NCI-H2227 (cell line): Measurements from ENCODE around the gene KCNK4.

Source experiments
- DNase-seq: peaks from one replicate; lab custom pipeline; 2025; ENCODE audit not compliant: unreplicated experiment; lab: John Stamatoyannopoulos, UW

Gene KCNK4

DNA sequence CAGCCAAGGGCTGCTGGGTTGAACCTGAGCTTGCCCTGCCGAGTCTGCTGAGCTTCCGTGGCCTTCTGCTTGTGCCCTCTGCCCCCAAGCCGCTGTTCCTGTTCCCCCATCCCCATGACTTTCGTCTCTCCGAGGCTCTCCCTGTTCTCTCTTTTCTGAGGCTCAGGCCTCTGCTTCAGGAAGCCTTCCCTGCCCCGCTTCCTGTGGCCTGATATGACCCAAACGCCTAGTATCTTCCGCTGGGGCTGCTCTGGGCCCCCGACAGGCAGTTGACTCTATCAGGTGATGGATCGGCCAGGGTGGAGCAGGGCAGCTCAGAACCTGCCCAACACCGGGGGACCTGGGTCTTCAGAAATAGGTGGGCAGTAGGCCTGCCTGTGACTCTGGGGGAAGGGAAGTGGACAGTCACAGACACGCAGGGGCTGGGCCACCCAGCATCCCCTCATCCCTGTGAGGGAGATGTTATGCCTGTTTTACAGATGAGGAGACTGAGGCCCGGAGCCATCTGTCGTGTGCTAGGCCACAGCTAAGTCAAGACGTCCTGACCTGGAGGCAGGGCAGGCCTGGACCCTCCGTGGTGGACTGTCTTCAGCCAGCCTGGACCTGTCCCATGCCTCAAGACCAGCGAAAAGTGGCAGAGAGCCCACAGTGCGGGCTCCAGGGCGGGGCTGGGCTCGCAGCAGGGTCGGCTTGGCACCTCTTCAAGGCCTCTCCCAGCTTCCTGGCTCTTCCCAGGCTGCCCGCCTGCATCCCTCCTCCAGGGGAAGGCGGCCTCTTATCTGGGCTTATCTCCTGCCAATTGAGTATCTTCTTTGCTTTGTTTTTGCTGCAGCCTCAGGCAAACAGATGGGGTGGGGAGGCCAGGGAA lies 22.8 kb upstream of the KCNK4 start:
- DNase-seq = peak; percentile 41

DNA sequence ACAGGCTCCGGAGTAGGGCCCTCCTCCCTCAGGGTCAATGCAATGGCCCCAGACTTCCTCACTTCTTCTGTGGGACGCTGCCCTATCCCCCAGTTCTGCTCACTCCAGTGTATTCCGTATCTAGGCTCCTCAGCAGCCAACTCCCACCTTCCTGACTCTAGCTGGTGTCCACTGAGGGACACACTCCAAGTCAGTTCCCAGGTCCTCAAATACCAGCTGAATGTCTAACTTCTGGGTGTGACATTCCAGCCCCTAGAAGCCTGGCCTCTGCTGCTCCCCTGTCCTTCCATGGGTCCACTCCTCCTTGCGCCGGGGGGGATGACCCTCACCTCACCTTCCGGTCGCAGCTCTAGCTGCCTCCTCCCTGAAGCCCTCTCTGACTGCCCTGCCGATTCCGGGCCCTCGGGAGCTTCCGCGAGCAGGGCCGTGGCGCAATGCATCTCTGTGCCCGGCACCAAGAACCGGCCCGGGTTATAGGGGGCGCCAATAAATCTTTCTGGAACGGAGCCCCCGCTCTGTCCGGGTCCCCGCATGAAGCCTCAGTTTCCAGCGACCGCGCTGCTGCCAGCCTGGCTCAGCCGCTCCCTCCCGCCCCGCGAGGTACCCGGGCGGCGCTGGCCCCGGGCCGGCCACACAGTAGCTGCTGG lies 22.1 kb upstream of the KCNK4 start:
- DNase-seq = peak; percentile 53

DNA sequence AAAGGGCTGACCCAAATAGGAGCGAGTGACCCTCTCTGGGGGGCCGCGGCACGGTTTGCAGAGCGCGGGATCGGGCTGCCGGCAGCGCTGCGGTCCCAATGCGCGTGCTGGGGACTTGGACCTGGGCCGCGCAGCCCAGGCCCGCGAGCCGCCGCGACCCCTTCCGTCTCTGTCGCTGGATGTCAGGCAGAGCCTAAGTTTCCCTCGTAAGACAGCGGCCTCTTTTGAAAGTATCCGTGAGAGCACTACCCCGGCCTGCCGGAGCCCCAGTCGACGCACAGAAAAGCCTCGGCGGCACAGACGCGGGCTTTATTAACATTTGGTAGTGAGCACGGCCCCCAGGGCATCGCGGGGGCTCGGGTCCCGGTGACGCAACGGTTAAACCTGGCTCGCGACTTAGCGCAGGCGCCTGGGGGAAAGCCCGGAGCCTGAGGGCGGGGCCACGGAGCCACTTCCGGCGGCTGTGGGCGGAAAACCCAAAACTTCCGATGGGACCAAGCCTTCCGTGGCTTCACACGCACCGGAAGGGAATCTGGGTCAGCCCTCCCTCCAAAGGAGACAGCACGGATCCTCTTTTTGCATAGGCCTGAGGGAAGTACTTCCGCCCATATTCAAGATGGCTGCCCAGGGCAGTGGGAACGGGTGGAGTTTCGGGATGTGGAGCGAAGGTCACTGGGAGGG lies 21.4 kb upstream of the KCNK4 start:
- DNase-seq = peak; percentile 99

DNA sequence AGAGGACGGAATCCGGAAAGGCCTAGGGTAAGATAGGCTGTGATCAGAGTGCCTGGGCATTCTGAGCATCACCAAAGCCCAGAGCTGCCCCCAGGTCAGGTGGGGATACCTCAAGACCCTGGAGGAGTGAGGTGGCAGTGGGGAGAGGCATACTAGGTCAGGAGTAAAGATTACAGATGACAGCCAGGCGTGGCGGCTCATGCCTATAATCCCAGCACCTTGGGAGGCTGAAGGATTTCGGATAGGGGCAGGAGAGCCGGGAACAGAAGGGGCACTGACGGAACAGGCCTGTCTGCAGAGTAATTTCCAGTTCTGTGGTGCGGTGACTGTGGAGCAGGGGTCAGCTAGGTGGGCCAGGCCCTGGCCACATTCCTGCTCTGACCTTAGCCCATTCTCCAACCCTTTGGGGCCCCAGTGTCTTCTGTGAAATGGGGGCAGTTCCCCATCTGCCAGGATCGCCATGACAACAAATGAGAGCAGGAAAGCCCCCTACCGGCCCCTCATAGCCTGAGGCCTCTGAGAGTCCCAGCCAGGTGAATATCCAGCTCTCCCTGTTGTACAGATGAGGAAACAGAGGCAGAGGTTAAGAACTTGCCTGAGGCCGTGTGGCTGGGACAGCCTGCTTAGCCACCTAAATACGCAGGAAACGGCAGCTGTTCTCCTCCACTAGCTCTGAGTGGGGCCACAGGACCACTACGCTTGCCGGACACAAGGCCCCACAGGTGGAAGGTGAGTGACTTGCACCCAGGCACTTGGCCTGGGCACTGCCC lies 15.9 kb upstream of the KCNK4 start:
- DNase-seq = no peak

DNA sequence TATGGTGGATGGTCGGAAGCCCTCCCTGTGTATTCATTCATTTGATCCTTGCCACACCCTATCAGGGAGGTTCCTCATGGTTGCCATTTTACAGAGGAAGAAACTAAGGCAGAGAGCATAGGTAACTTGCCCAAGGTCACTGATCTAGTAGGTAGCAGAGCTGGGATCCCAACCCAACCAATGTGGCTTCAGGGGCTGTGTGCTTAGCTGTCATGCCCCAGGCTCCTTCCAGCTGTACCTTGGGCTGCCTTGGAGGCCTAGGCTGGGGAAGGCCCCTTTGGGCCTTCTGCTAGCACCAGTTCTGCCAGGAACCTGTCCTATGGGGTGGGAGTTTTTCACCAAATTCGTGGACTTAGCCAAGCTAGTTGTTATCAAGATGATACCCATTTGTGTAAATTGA lies 15.3 kb upstream of the KCNK4 start:
- no peak for DNase-seq

DNA sequence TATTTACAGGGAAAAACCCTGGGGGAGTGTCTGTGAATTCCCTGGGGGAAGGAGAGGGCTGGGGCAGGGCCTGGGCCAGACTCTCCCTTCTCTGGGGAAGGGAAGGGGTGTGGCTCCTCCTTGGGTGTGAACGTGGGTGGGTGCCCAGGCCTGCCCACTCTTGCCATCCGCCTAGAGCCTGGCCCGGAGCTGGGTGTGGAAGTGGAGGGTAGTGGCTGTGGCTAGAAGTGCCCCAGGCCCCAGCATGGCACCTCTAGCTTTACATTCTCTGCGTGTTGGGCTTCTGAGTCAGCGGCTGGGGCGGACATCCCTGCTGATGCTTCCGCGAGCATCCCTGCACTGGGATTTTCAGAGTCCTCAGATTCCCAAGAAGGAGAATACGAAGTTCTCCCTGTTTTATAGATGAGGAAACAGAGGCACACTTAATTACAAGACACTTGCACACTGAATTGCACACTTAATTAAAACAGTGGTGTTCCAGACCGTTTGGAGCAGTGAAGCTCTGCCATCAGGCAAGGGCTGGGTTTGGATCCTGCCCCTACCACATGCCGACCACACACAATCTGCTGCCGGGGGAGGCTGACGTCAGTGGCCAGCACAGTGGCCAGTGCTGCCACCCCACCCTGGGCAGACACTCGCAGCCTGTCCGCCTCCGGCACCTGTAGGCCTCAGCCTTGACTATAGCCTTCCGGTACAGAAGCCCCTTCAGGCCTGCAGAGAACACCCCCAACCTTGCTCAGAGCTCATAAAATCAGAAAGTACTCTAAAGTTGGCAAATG lies 14.3 kb upstream of the KCNK4 start:
- no peak for DNase-seq

DNA sequence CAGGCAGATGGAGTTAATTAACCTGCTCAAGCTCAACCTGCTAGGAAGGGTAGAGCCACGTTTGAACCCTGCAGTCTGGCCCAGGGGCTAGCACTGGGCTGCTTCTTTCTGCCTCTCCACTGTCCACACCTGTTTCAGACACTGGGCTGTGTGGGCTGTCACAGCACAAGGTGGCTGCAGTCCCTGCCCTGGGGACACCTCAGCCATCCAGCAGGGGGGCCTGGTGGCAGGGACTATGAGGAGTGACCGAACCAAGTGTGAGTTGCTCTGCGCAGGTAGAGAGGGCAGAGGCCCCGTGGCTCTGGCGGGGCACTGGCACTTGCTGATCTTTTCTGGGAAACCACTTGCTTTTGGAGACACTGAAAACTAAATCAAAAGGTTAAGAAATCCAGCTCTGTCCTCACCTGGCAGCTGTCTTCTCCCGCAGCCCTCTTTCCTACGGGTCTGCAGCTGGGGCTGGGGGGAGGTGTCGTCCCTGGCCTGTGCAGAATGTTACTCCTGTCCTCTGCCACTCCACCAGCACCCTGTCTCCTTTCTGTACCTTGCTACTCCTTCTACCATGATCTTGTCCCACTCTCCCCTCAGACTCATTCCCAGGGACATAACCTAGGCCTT lies 12.4 kb upstream of the KCNK4 start:
- no peak for DNase-seq

DNA sequence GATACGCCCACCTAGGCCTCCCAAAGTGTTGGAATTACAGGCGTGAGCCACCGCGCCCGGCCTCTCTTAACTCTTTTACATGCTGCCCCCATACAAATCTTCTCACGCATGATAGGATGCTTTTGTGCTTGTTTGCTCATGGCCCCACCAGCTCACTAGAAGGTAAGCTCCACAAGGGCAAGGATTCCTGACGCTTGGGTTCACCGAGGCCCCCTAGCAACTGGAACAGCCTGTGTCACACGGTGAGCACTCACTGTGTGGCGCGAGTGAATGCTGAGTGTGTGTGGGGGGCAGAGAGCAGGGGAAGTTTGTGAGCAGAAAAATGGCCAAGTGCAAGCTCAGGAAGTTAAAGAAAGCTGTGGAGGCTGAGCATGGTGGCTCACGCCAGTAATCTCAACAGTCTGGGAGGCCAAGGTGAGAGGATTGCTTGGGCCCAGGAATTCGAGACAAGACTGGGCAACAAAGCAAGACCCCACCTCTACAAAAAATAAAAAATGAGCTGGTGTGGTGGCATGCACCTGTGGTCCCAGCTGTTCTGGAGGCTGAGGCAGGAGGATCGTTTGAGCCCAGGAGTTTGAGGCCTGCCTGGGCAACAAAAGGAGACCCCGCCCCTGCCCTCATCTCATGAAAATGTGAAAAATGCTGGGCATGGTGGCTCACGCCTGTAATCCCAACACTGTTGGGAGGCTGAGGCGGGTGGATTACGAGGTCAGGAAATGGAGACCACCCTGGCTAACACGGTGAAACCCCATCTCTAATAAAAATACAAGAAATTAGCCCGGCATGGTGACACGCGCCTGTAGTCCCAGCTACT lies 8.9 kb upstream of the KCNK4 start:
- no peak for DNase-seq

DNA sequence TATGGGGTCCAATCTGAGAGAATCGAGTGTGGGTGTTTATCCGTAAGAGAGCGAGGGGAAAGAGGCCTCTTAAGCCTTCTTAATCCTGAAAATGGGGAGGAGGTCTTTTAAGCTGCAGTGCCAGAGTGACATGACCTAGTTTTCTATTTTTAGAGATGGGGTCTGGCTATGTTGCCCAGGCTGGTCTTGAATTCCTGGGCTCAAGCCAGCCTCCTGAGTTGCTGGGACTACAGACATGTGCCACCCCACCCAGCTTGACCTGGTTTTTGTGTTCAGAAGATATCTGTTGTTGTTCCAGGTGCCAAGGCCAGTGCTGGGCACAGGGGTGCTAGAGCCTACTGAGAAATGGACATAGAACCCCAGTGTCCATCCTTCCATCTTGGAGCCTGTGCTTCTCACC lies 8.0 kb upstream of the KCNK4 start:
- no peak for DNase-seq

DNA sequence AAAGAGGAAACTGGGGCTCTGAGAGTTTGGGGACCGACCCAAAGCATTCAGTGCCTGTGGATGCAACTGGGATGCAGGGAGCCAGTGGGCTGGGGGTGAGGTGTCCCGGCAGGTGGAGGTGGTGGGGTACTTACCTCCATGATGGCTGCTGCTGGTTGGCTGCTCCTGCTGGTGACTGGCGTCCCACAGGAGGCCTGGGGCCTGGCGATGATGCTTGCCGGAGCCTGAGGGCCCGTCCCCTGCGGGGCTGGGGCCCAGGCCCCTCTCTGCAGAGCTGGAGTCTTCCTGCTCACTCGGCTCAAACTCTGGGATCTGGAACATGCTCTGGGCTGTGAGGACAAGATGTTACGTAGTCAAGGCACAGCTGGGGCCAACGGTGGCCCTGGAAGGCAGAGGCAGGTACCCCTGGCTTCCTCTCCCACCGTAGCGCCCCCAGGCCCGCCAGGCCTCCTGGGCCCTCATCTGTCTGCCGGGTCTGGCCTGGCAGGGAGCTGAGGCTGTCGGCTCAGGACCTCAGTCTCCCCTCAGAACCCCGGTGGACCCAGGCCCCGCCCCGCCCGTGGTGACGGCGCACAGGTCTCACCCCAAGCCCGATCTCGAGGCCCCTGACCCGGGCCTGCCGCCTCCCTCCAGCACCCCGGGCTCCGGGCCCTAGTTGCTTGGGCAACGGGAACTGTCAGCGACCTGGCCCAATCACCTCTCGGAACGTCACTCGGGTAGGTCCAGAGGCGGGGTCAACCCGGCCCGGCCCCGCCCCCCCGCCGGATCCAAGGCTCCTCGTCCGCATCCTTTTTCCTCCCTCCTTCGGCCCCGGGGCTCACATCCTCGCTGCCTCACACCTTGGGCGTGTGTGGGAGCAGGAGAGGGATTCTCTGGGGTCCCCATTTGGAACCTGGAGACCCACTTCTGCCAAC lies 6.8 kb upstream of the KCNK4 start, which contains the start of gene BAD:
TSS of gene BAD (minus strand) at position 618 of the 914 bp plus-strand sequence. CDS start at position 321, 297 bp downstream.
- DNase-seq = peak; percentile 95

DNA sequence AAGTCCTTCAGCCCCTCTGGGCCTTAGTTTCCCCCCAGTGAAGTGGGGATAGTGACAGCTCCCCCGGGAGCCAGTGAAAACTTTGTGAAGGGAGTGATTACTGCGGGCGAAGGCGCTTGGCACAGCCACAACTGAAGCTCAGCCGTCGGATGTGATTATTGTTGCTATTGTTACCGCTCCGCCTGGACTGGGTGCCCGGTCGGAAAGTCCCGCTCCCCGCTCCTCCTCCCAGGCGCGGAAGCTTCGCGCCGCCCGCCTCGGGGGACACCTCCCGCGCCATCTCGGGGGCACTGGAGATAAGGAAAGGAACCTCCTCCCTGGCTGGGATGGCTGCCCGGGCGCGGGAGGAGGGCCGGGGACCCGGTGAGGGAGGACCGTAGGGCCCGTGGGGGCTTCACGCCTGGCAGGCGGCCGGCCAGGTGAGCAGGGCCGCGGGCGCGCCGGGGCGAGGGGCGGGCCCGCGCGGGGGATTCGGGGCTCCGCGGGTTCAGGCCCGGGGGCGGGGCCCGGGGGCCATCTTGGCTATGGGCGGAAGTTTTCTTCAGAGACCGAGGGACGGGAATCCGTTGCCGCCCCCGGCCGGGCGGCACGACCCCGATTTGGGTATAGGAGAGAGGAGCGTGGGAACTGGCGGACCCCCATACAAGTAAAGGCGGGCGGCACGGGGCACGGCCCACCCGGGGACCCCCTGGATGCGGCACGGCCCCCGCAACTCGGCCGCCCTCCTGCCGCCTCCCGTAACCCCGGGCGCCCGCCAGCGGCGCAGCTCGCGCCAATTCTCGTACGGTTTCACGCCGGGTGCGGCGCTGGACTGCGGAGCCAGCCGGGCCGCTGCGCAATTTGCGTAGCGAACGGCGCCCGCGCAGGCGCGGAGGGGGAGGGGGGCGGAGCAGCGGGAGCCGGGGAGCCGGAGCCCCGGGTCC lies 5.9 kb upstream of the KCNK4 start, which contains the start of gene GPR137:
TSS of gene GPR137 (plus strand) at position 887 of the 923 bp plus-strand sequence. CDS start 677 bp downstream, outside the sequence.
- peak; percentile 89 for DNase-seq

DNA sequence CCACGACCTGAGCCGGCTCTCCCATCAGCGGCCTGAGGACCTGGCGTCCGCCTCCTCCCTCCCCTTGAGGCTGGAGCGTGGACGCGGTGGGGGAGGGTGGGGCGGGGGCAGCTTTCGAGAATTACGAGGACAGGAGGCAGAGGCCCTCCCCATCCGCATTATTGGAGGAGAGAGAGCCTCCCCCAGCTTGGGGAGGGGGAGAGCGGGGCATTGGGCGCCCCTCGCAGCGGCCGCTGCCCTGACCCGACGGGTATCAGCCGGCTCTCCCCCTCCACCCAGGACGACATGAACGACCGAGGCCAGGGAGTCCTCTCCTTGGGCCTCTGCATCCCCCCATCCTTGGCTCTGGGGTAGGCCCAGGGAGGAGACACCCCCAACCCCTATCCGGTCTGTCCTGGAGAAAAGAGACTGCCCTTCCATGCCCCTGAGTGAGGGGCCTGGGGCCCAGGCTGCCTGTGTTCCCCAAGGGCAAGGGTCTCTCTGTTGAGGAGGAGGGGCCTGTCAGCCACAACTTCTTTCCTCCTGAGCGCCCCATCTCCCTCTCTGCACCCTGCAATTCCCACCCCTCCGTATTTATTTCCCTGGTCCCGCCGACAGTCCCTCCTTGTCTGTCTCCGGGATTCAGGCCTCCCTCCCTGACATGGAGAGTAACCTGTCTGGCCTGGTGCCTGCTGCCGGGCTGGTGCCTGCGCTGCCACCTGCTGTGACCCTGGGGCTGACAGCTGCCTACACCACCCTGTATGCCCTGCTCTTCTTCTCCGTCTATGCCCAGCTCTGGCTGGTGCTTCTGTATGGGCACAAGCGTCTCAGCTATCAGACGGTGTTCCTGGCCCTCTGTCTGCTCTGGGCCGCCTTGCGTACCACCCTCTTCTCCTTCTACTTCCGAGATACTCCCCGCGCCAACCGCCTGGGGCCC lies 5.0 kb upstream of the KCNK4 start:
- DNase-seq = no peak

DNA sequence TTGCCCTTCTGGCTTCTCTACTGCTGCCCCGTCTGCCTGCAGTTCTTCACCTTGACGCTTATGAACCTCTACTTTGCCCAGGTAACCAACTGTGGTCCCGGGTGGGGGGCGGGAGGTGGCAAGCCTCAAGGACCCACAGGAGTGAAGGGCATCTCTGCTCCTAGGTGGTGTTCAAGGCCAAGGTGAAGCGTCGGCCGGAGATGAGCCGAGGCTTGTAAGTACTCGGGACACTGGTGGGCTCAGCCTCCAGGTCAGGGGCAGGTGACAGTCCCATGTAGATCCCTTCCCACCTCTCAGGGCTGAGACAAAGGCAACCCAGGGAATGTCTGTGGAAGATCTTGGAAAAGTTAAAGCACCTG lies 4.3 kb upstream of the KCNK4 start:
- DNase-seq = no peak

DNA sequence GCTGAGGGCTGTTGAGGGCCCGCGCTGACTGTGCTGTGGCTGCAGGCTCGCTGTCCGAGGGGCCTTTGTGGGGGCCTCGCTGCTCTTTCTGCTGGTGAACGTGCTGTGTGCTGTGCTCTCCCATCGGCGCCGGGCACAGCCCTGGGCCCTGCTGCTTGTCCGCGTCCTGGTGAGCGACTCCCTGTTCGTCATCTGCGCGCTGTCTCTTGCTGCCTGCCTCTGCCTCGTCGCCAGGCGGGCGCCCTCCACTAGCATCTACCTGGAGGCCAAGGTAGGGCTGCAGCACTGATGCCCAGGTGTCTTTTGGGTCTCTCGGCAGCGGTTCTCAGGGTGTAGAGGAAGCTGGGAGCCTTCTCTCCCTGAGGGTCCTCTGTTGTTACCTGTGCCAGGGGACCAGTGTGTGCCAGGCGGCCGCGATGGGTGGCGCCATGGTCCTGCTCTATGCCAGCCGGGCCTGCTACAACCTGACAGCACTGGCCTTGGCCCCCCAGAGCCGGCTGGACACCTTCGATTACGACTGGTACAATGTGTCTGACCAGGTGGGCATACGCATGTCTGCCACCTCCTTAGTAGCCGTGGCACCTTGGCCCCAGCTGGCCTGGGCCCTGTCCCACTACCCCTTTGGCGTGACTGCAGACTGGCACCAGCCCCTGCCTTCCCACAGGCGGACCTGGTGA lies 3.3 kb upstream of the KCNK4 start:
- no peak for DNase-seq

DNA sequence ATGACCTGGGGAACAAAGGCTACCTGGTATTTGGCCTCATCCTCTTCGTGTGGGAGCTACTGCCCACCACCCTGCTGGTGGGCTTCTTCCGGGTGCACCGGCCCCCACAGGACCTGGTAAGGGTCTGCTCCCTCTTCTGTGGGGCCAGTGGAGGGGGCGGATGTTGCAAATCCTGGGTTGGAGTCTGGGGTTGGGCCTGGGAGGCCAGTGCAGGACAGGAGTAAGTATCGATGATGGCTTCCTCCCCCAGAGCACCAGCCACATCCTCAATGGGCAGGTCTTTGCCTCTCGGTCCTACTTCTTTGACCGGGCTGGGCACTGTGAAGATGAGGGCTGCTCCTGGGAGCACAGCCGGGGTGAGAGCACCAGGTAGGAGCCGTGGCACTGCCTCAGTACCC lies 2.8 kb upstream of the KCNK4 start:
- DNase-seq = no peak
